Glutamatergic neuron (in vitro differentiated cells): ENCODE data around the gene PLCE1. TPM values are rescaled to one million over a fixed set of nuclear protein-coding genes. Genes with fewer than 3 reads are reported as not detected.

Experiments
- DNase-seq: peaks from one replicate; pipeline ENCODE4 v3.0.0; 2022
- H3K27ac Mint-ChIP-seq: one replicate; pipeline ENCODE4 v1.8.0; 2020; ENCODE audit warnings: mild to moderate bottlenecking, mixed read lengths, inconsistent platforms; ENCODE audit not compliant: unreplicated experiment
- H3K27me3 Mint-ChIP-seq: one replicate; pipeline ENCODE4 v1.8.0; 2020; ENCODE audit warnings: mild to moderate bottlenecking, moderate library complexity, mixed read lengths, inconsistent platforms; ENCODE audit not compliant: unreplicated experiment
- H3K36me3 Mint-ChIP-seq: one replicate; pipeline ENCODE4 v1.8.0; 2020; ENCODE audit warnings: mild to moderate bottlenecking, mixed read lengths, inconsistent platforms; ENCODE audit not compliant: unreplicated experiment
- H3K4me1 Mint-ChIP-seq: one replicate; pipeline ENCODE4 v1.8.0; 2020; ENCODE audit warnings: mild to moderate bottlenecking, low read depth, mixed read lengths, inconsistent platforms; ENCODE audit not compliant: unreplicated experiment
- H3K4me3 Mint-ChIP-seq: one replicate; pipeline ENCODE4 v1.8.0; 2020; ENCODE audit warnings: mild to moderate bottlenecking, mixed read lengths, inconsistent platforms; ENCODE audit not compliant: unreplicated experiment
- H3K9me3 Mint-ChIP-seq: one replicate; pipeline ENCODE4 v1.8.0; 2020; ENCODE audit warnings: mild to moderate bottlenecking, moderate library complexity, mixed read lengths, inconsistent platforms; ENCODE audit not compliant: unreplicated experiment
- long read RNA-seq: library from polyadenylated mRNA; unstranded; transcript quantifications from one replicate; pipeline ENCODE4 v2.0.0, GENCODE V29; 2020; ENCODE audit not compliant: unreplicated experiment
- total RNA-seq: library from RNA; stranded (reverse); fragmentation: NEBNext Ultra II Directional; extraction: Animal tissue kit (Norgen Biotek cat#: 25700); gene quantifications from one replicate; pipeline ENCODE4 v1.2.1, GENCODE V29; 2021; ENCODE audit not compliant: unreplicated experiment
- TF ChIP-seq, protein P1 (sequence below): fragments of 200-600 bp; sonication (generic); IDR thresholded peaks from one replicate; pipeline ENCODE4 v1.5.0; 2021; ENCODE audit not compliant: partially characterized antibody, unreplicated experiment

Gene PLCE1
- 0.25 TPM for total RNA-seq
- long read RNA-seq, partial matches to known transcripts: 0 of 1 reads
- long read RNA-seq, other reads (novel, unspliced or antisense): 1 of 1 reads

DNA sequence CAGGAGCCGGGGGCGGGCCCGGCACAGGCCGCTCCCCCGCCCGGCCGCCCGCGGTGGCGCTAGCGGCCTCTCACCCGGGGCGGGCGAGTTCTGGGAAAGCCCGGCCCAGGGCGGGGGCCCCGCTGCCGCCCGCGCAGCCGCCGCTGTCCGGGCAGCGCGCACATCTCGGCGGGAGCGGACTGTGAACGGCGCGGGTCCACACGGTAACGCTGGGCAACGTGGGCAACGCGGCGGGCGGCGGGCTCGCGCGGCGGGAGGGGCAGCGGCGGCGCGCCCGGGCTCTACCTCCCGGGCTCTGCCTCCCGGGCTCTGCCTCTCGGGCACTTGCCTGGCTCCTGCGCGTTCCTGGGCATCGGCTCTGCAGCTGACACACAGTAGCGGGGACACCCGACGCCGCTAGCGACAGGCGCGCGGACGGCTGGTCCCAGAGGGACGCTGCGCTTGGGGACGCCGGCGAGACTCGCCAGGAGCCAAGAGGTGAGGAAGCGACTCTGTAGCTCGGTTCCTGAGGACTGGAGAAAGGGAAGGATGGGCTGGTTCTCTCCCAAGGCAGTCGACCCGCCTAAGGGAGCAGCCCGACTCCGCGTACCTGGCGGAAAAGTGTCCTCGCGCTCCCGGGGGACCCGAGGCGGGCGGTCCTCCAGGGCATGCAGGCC lies at the start of gene PLCE1:
PLCE1 (plus strand) TSS at position 150 of the 656 bp plus-strand sequence. CDS start 37,116 bp downstream, outside the sequence.
- Mint-ChIP-seq H3K27ac (no peak within 1 kb of the TSS), H3K36me3 (peaks cover 4% of the 10 kb centered on the region), H3K27me3 (peaks cover 13% of the 10 kb centered on the region), H3K4me1 (peaks cover 6% of the 10 kb centered on the region), H3K4me3 (peak within 1 kb of the TSS; percentile 84), H3K9me3 (peaks cover 7% of the 10 kb centered on the region)
- TF ChIP-seq, protein P1, sequence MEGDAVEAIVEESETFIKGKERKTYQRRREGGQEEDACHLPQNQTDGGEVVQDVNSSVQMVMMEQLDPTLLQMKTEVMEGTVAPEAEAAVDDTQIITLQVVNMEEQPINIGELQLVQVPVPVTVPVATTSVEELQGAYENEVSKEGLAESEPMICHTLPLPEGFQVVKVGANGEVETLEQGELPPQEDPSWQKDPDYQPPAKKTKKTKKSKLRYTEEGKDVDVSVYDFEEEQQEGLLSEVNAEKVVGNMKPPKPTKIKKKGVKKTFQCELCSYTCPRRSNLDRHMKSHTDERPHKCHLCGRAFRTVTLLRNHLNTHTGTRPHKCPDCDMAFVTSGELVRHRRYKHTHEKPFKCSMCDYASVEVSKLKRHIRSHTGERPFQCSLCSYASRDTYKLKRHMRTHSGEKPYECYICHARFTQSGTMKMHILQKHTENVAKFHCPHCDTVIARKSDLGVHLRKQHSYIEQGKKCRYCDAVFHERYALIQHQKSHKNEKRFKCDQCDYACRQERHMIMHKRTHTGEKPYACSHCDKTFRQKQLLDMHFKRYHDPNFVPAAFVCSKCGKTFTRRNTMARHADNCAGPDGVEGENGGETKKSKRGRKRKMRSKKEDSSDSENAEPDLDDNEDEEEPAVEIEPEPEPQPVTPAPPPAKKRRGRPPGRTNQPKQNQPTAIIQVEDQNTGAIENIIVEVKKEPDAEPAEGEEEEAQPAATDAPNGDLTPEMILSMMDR: no peak
- peak; percentile 49 for DNase-seq

DNA sequence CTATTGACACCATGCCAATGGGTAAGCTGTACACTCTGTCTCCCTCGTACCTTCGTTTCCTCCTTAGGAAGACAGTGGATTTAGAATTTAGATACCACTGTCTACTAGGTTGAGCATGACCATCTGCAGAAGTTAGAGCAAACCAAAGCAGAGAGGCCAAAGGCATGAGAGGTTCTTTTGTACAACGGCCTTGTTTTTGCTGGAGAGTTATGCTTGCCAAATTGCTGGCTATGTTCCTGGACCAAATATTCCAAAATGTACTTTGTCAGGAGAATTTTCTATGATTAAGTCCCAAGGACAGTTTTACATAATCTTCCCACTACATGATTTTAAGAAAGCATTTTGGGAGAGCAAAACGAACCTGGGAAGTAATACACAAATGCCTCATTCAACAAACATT lies 47.9 kb upstream of the PLCE1 start:
- TF ChIP-seq, protein P1: no peak
- no peak for DNase-seq
- H3K36me3 Mint-ChIP-seq: no peaks in the 10 kb centered on the region
- peaks cover 7% of the 10 kb centered on the region for H3K4me1 Mint-ChIP-seq
- no peak overlapping the region for H3K27ac Mint-ChIP-seq
- H3K27me3 Mint-ChIP-seq: peaks cover 2% of the 10 kb centered on the region
- H3K9me3 Mint-ChIP-seq: no peaks in the 10 kb centered on the region
- no peak overlapping the region for H3K4me3 Mint-ChIP-seq

DNA sequence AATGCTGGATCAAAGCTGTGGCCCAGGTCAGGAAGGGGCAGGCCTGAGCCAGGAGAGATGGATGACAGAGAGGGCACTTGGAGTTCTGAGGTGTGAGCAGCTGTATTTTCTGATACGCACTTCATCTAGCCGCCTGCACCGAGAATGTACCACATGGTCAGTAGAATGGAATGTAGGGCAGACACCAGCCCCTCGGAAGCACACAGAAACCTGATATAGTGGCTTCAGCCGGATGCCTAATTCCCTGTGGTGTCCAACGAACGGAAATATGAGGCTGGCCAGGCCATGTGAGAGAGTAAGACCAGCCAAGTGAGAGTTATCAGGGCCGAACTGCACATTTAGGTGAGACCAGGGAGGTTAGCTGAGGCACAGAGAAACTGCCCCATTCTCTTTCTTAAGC lies 46.7 kb upstream of the PLCE1 start:
- Mint-ChIP-seq H3K27me3 (peaks cover 2% of the 10 kb centered on the region), H3K27ac (no peak overlapping the region), H3K4me1 (peaks cover 7% of the 10 kb centered on the region), H3K36me3 (no peaks in the 10 kb centered on the region), H3K9me3 (no peaks in the 10 kb centered on the region), H3K4me3 (no peak overlapping the region)
- TF ChIP-seq, protein P1: no peak
- no peak for DNase-seq

DNA sequence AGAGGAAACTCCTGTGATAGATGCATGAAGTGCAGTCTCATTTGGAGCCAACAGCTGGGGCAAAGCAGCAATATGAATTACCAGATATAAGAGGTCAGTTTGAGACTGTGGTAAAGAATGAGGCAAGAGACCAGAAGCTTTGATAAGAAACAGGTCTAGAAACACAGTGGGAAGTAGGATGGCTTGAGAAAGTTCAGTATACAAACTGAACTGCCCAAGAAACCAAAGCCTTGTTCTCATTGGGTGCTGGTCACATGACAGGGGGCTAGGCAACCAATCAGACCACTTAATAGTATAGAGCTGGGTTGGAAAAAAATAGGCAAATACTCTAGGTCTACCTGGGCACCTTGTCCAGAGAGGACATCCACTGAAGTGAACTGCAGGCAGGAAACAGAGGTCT lies 46.2 kb upstream of the PLCE1 start:
- Mint-ChIP-seq H3K27ac (no peak overlapping the region), H3K27me3 (peaks cover 2% of the 10 kb centered on the region), H3K4me3 (no peak overlapping the region), H3K9me3 (no peaks in the 10 kb centered on the region), H3K36me3 (no peaks in the 10 kb centered on the region), H3K4me1 (peaks cover 7% of the 10 kb centered on the region)
- TF ChIP-seq, protein P1: no peak
- DNase-seq: no peak

DNA sequence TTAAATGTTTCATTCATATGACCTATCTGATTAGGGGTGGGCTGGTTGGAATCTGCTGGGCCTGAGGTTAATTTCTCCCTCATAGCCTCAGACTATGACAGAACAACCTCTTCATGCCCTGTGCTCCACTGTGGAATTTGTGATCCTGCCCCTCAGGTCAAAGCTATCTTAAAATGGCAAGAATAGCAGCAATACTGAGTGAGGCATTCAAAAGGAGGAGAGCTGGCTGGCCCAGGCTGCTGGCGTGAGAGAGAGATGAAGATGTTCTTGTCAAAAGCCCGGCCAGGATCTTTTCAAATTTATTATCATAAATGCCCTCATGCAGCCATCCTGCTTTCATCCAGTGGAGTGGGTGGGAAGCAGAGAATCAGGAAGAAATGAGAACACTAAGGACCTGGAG lies 41.8 kb upstream of the PLCE1 start:
- H3K4me3 Mint-ChIP-seq: no peak overlapping the region
- no peak for DNase-seq

More for the DNA sequence above, 41.8 kb upstream of the PLCE1 start:
- peaks cover 5% of the 10 kb centered on the region for H3K4me1 Mint-ChIP-seq
- H3K27ac Mint-ChIP-seq: no peak overlapping the region
- H3K9me3 Mint-ChIP-seq: peaks cover 1% of the 10 kb centered on the region
- H3K27me3 Mint-ChIP-seq: peaks cover 2% of the 10 kb centered on the region
- H3K36me3 Mint-ChIP-seq: no peaks in the 10 kb centered on the region
- TF ChIP-seq, protein P1: no peak
